PC-3 (cell line): ENCODE measurements around the gene CNTD1. TPM values are rescaled to one million over a fixed set of nuclear protein-coding genes. Genes with fewer than 3 reads are reported as not detected.

Experiments
- ATAC-seq: fragments of 200-7000 bp; cut with Tn5 transposase; 2 replicates; pipeline ENCODE4 v1.9.1; 2020; ENCODE audit warnings: mild to moderate bottlenecking, moderate library complexity
- BruUV-seq: library from RNA; stranded (reverse); fragments of 400-500 nt; replicated peaks from 2 replicates; lab custom pipeline; 2021; lab: Mats Ljungman, UMichigan
- CTCF ChIA-PET: fragments of 300-600 bp; sonication (Branson Sonifier 250); formaldehyde crosslinking; loops from one replicate; lab custom pipeline; 2022; ENCODE audit warnings: antibody characterized with exemption; lab: Charles Lee
- POLR2A ChIA-PET: fragments of 300-600 bp; sonication (Branson Sonifier 250); formaldehyde crosslinking; loops from one replicate; lab custom pipeline; 2022; ENCODE audit warnings: antibody characterized with exemption; ENCODE audit not compliant: unreplicated experiment; lab: Charles Lee
- DNase-seq: peaks from one replicate; pipeline ENCODE4 v3.0.0-alpha.2; 2015
- H2AFZ ChIP-seq: fragments of 300-600 bp; sonication (generic); 2 replicates; pipeline ENCODE4 v1.6.0; 2016; ENCODE audit warnings: antibody characterized with exemption, low read length
- H3F3A ChIP-seq: fragments of 300-600 bp; sonication (generic); one replicate; pipeline ENCODE4 v1.6.0; 2017; ENCODE audit warnings: antibody characterized with exemption, low read length, control low read depth, mild to moderate bottlenecking; ENCODE audit not compliant: unreplicated experiment
- H3K27ac ChIP-seq: fragments of 300-600 bp; sonication (generic); 2 replicates; pipeline ENCODE4 v1.5.1; 2016; ENCODE audit warnings: mild to moderate bottlenecking, low read length
- H3K27me3 ChIP-seq: fragments of 300-600 bp; sonication (generic); 2 replicates; pipeline ENCODE4 v1.6.1; 2016; ENCODE audit warnings: low read length, mixed read lengths
- H3K36me3 ChIP-seq: fragments of 300-600 bp; sonication (generic); 2 replicates; pipeline ENCODE4 v1.6.1; 2016; ENCODE audit warnings: low read depth, mixed run types, low read length, mixed read lengths
- H3K4me1 ChIP-seq: fragments of 300-600 bp; sonication (generic); 2 replicates; pipeline ENCODE4 v1.5.1; 2016; ENCODE audit warnings: low read length; ENCODE audit not compliant: insufficient read depth
- H3K4me2 ChIP-seq: fragments of 300-600 bp; sonication (generic); 2 replicates; pipeline ENCODE4 v1.6.0; 2016; ENCODE audit warnings: low read length
- H3K4me3 ChIP-seq: fragments of 300-600 bp; sonication (generic); 2 replicates; pipeline ENCODE4 v1.5.1; 2016; ENCODE audit warnings: mild to moderate bottlenecking, low read length, mixed read lengths
- H3K79me2 ChIP-seq: fragments of 300-600 bp; sonication (generic); 2 replicates; pipeline ENCODE4 v1.6.1; 2017; ENCODE audit warnings: low read length, mixed read lengths
- H3K9ac ChIP-seq: fragments of 300-600 bp; sonication (generic); 2 replicates; pipeline ENCODE4 v1.6.0; 2016; ENCODE audit warnings: mild to moderate bottlenecking, low read length
- H3K9me2 ChIP-seq: fragments of 300-600 bp; sonication (generic); replicated peaks from 2 replicates; pipeline ENCODE4 v1.6.1; 2016; ENCODE audit warnings: mixed run types, low read length, mixed read lengths
- H3K9me3 ChIP-seq: fragments of 300-600 bp; sonication (generic); 2 replicates; pipeline ENCODE4 v1.6.1; 2016; ENCODE audit warnings: low read length, mixed read lengths
- H4K20me1 ChIP-seq: fragments of 300-600 bp; sonication (generic); 2 replicates; pipeline ENCODE4 v1.6.1; 2016; ENCODE audit warnings: low read length, mixed read lengths
- EZH2 ChIP-seq: fragments of 300-600 bp; sonication (generic); IDR thresholded peaks from one replicate; pipeline ENCODE4 v1.6.1; 2017; ENCODE audit warnings: antibody characterized with exemption, mild to moderate bottlenecking, low read length; ENCODE audit not compliant: unreplicated experiment
- EZH2phosphoT487 ChIP-seq: fragments of 300-600 bp; sonication (generic); IDR thresholded peaks from 2 replicates; pipeline ENCODE4 v1.6.1; 2018; ENCODE audit warnings: mild to moderate bottlenecking, antibody characterized with exemption, low read length, borderline replicate concordance
- intact Hi-C: fragments of 100-400 bp; cut with micrococcal nuclease; formaldehyde crosslinking; loops from 2 replicates; pipeline ENCODE4 v1.9.0; 2023
- total RNA-seq: library from RNA; depleted of rRNA; stranded (reverse); fragments of >200 nt; gene quantifications from 2 replicates; pipeline ENCODE4 v1.2.3, GENCODE V29; 2014
- TF ChIP-seq, protein P1 (sequence below): fragments of 300-600 bp; sonication (generic); conservative IDR thresholded peaks from 2 replicates; pipeline ENCODE4 v1.5.1; 2017; ENCODE audit warnings: antibody characterized with exemption, low read depth, mild to moderate bottlenecking, low read length

Gene CNTD1
- total RNA-seq, 1 experiment from 2014 or later: not detected

GRCh38 chr17:42843358-42843934 is 44.8 kb downstream of the CNTD1 start:
- Histone ChIP-seq H3K27ac (no peak overlapping the region), H3K36me3 (peaks cover 43% of the 10 kb centered on the region), H3K9me2 (no peaks in the 10 kb centered on the region), H4K20me1 (no peaks in the 10 kb centered on the region), H3F3A (no peaks in the 10 kb centered on the region), H3K79me2 (no peaks in the 10 kb centered on the region), H2AFZ (no peak overlapping the region), H3K4me1 (peaks cover 8% of the 10 kb centered on the region), H3K27me3 (no peaks in the 10 kb centered on the region), H3K4me3 (no peak overlapping the region), H3K9me3 (no peaks in the 10 kb centered on the region), H3K4me2 (no peak overlapping the region), H3K9ac (no peak overlapping the region)
- CTCF ChIA-PET: interaction anchor here (0.7 to 1.4 kb wide), 2 partner anchors 86 to 154 kb away, joined by 4 to 7 read pairs; no protein-coding TSS in a partner anchor
- TF ChIP-seq, protein P1, sequence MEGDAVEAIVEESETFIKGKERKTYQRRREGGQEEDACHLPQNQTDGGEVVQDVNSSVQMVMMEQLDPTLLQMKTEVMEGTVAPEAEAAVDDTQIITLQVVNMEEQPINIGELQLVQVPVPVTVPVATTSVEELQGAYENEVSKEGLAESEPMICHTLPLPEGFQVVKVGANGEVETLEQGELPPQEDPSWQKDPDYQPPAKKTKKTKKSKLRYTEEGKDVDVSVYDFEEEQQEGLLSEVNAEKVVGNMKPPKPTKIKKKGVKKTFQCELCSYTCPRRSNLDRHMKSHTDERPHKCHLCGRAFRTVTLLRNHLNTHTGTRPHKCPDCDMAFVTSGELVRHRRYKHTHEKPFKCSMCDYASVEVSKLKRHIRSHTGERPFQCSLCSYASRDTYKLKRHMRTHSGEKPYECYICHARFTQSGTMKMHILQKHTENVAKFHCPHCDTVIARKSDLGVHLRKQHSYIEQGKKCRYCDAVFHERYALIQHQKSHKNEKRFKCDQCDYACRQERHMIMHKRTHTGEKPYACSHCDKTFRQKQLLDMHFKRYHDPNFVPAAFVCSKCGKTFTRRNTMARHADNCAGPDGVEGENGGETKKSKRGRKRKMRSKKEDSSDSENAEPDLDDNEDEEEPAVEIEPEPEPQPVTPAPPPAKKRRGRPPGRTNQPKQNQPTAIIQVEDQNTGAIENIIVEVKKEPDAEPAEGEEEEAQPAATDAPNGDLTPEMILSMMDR: peak; percentile 81
- TF ChIP-seq EZH2: no peak
- no TSS peak for BruUV-seq
- peak; percentile 72 for ATAC-seq
- DNase-seq: peak; percentile 63
- intact Hi-C loops: loop anchor here (1.0 kb wide), 1 partner anchor 86 kb away; no protein-coding TSS in a partner anchor
- POLR2A ChIA-PET: no interaction called here

- no peaks in the 10 kb centered on the region for H3F3A ChIP-seq
- no peaks in the 10 kb centered on the region for H3K27me3 ChIP-seq
- no peak within 1 kb of the TSS; the same call in 1 of the 2 replicates for H3K27ac ChIP-seq
- no peak within 1 kb of the TSS for H3K4me3 ChIP-seq
- POLR2A ChIA-PET: no interaction called here
- H3K4me1 ChIP-seq: peaks cover 8% of the 10 kb centered on the region
- TF ChIP-seq EZH2 (no peak), EZH2phosphoT487 (no peak)
- TF ChIP-seq, protein P1: no peak
- H3K9ac ChIP-seq: no peak within 1 kb of the TSS
- BruUV-seq: no TSS peak
- peaks cover 36% of the 10 kb centered on the region for H3K36me3 ChIP-seq
- H2AFZ ChIP-seq: no peak within 1 kb of the TSS
- no peaks in the 10 kb centered on the region for H3K9me3 ChIP-seq
- CTCF ChIA-PET: no interaction called here
- no peaks in the 10 kb centered on the region for H3K9me2 ChIP-seq
- no peaks in the 10 kb centered on the region for H3K79me2 ChIP-seq
- H3K4me2 ChIP-seq: no peak within 1 kb of the TSS; the same call in 1 of the 2 replicates
- intact Hi-C loops: no loop called here
- no peak for ATAC-seq
- DNase-seq: no peak
- H4K20me1 ChIP-seq: no peaks in the 10 kb centered on the region
Measured at GRCh38 chr17:42844271-42844670, 45.6 kb downstream of the CNTD1 start, which contains the start of gene AOC2. AOC2 (plus strand) TSS chr17:42844580; CDS start chr17:42844627, 47 bp downstream.
